Kidney epithelial cell (primary cell): Measurements from ENCODE around the gene SNN. TPM values are rescaled to one million over a fixed set of nuclear protein-coding genes. Genes with fewer than 3 reads are reported as not detected.

Source experiments
- DNase-seq: peaks from one replicate; pipeline ENCODE4 v3.0.0-alpha.2; 2010; ENCODE audit warnings: low read depth
- H3K27me3 ChIP-seq: 2 replicates; pipeline ENCODE4 v1.6.0; 2011; ENCODE audit warnings: low read length; ENCODE audit not compliant: control insufficient read depth, insufficient read depth
- H3K36me3 ChIP-seq: 2 replicates; pipeline ENCODE4 v1.5.1; 2011; ENCODE audit warnings: low read length; ENCODE audit not compliant: control insufficient read depth, insufficient read depth
- H3K4me3 ChIP-seq: 2 replicates; pipeline ENCODE4 v1.5.1; 2011; ENCODE audit warnings: low read depth, mild to moderate bottlenecking, control low read depth, low read length
- CTCF ChIP-seq: IDR thresholded peaks from 2 replicates; pipeline ENCODE4 v1.5.1; 2011; ENCODE audit warnings: mild to moderate bottlenecking, moderate library complexity, low read length, control low read depth, inconsistent platforms; ENCODE audit not compliant: insufficient read depth, poor library complexity, severe bottlenecking
- total RNA-seq: library from RNA; depleted of rRNA; stranded (reverse); fragments of >200 nt; gene quantifications from 2 replicates; pipeline ENCODE4 v1.2.3, GENCODE V29; 2015

The SNN gene
- total RNA-seq, 1 donor from 2014 or later = 31.0 TPM

- H3K27me3 ChIP-seq = peaks cover 4% of the 10 kb centered on the region
- no peak for TF ChIP-seq CTCF
- no peaks in the 10 kb centered on the region for H3K36me3 ChIP-seq
- H3K4me3 ChIP-seq = no peak overlapping the region
- DNase-seq = peak; percentile 50
These were observed 35.8 kb upstream of the SNN start for GRCh38 chr16:11632455-11632939.

- TF ChIP-seq CTCF = no peak
- H3K36me3 ChIP-seq = no peaks in the 10 kb centered on the region
- H3K27me3 ChIP-seq = peaks cover 4% of the 10 kb centered on the region
- H3K4me3 ChIP-seq = no peak overlapping the region
- no peak for DNase-seq
These were observed 35.1 kb upstream of the SNN start for GRCh38 chr16:11633113-11633512.

DNA sequence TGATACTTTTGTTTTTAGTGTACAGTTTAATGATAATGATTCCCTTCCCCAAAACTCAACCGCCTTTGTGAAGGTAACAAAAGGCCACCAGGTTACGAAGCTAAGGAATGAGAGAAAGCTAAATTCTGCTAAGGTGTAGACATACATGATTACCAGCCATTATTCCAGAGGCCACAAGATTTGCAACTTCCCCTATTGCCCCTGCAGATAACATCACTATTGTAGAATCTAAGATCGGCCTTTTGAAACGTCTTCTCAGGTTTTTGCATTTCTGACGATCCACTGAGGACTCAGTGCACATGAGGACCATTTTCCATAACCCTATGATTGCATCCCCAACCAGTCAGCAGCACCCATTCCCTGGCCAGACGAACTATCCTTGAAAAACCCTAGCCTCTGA, 33.9 kb upstream of the SNN start:
- H3K27me3 ChIP-seq = peaks cover 4% of the 10 kb centered on the region
- no peak overlapping the region for H3K4me3 ChIP-seq
- DNase-seq = no peak
- H3K36me3 ChIP-seq = no peaks in the 10 kb centered on the region
- TF ChIP-seq CTCF = no peak

- DNase-seq = no peak
- H3K4me3 ChIP-seq = no peak overlapping the region
These were observed 33.1 kb upstream of the SNN start for GRCh38 chr16:11635113-11635652.

GRCh38 chr16:11635679-11636171, 32.5 kb upstream of the SNN start:
- no peak for TF ChIP-seq CTCF
- no peaks in the 10 kb centered on the region for H3K36me3 ChIP-seq
- no peak overlapping the region for H3K4me3 ChIP-seq
- DNase-seq = no peak
- H3K27me3 ChIP-seq = peaks cover 4% of the 10 kb centered on the region

More at GRCh38 chr16:11635113-11635652, 33.1 kb upstream of the SNN start:
- H3K27me3 ChIP-seq = peaks cover 4% of the 10 kb centered on the region
- H3K36me3 ChIP-seq = no peaks in the 10 kb centered on the region
- no peak for TF ChIP-seq CTCF

DNA sequence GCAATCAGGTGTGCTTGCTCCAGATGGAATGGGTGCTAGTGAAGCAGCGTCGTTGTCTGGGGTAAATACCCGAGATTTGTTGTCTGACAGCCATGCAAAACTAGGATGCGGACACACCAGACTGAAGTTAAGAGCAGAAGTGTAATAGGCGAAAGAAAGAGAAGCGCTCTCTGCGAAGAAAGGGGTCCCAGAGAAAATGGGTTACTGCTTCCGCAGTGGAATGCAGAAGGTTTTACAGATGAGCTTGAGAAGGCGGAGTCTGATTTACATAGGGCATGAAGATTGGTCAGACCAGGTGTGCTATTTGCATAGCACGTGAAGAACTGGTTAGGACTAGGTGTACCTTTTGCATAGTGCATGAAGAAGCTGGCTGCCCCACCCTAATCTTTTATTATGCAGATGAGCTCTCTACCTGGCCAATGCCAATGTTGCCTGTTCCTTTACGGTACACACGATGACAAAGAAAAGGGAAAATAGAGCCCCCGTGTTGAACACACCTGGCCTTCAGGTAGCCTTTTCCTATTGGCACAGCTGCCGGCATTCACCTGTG, 32.0 kb upstream of the SNN start:
- no peak for TF ChIP-seq CTCF
- Histone ChIP-seq H3K36me3 (no peaks in the 10 kb centered on the region), H3K27me3 (peaks cover 4% of the 10 kb centered on the region), H3K4me3 (no peak overlapping the region)
- DNase-seq = no peak
